WTC11 (cell line): ENCODE results near the gene BRI3.

Source experiments
- ATF3 ChIP-seq: sonication (generic); formaldehyde crosslinking; conservative IDR thresholded peaks from 2 replicates; pipeline ENCODE4 v1.8.1; 2022; ENCODE audit warnings: mild to moderate bottlenecking, missing genetic modification reagents
- CBFB ChIP-seq: sonication (generic); formaldehyde crosslinking; IDR thresholded peaks from 2 replicates; pipeline ENCODE4 v1.8.1; 2022; ENCODE audit warnings: mild to moderate bottlenecking, low read depth, missing genetic modification reagents
- CTCF ChIP-seq: fragments of 200-600 bp; IDR thresholded peaks from 2 replicates; pipeline ENCODE4 v1.8.0; 2022; ENCODE audit warnings: antibody characterized with exemption
- EMX1 ChIP-seq: fragments of 250-450 bp; sonication (Bioruptor Pico); IDR thresholded peaks from 2 replicates; pipeline ENCODE4 v1.8.0; 2021; ENCODE audit warnings: mild to moderate bottlenecking
- FOXP4 ChIP-seq: sonication (generic); formaldehyde crosslinking; IDR thresholded peaks from 2 replicates; pipeline ENCODE4 v1.8.0; 2022; ENCODE audit warnings: mild to moderate bottlenecking, missing genetic modification reagents
- HMGXB4 ChIP-seq: sonication (generic); formaldehyde crosslinking; IDR thresholded peaks from 2 replicates; pipeline ENCODE4 v1.8.1; 2023; ENCODE audit warnings: mild to moderate bottlenecking, moderate library complexity, missing genetic modification reagents
- JAZF1 ChIP-seq: fragments of 250-450 bp; sonication (Bioruptor Pico); IDR thresholded peaks from 2 replicates; pipeline ENCODE4 v1.9.0; 2021; ENCODE audit warnings: moderate library complexity, mild to moderate bottlenecking, inconsistent platforms
- JUN ChIP-seq: sonication (generic); formaldehyde crosslinking; IDR thresholded peaks from 2 replicates; pipeline ENCODE4 v1.8.0; 2023; ENCODE audit warnings: mild to moderate bottlenecking, missing genetic modification reagents
- MAX ChIP-seq: sonication (generic); formaldehyde crosslinking; IDR thresholded peaks from 2 replicates; pipeline ENCODE4 v1.8.0; 2022; ENCODE audit warnings: mild to moderate bottlenecking, missing genetic modification reagents
- NR3C1 ChIP-seq: sonication (generic); formaldehyde crosslinking; conservative IDR thresholded peaks from 2 replicates; pipeline ENCODE4 v1.8.1; 2023; ENCODE audit warnings: low read depth, mild to moderate bottlenecking, missing genetic modification reagents
- USF2 ChIP-seq: sonication (generic); formaldehyde crosslinking; IDR thresholded peaks from 2 replicates; pipeline ENCODE4 v1.8.1; 2023; ENCODE audit warnings: mild to moderate bottlenecking, missing genetic modification reagents, moderate library complexity
- ZBTB43 ChIP-seq: sonication (generic); formaldehyde crosslinking; IDR thresholded peaks from 2 replicates; pipeline ENCODE4 v1.8.1; 2023; ENCODE audit warnings: mild to moderate bottlenecking, missing genetic modification reagents

GRCh38 chr7:98339043-98339442 is 57.6 kb downstream of the BRI3 start:
- TF ChIP-seq USF2 (CRISPR knock-in tag) (no peak), CTCF (no peak), ZBTB43 (CRISPR knock-in tag) (no peak), EMX1 (CRISPR knock-in tag) (no peak), HMGXB4 (CRISPR knock-in tag) (no peak), CBFB (CRISPR knock-in tag) (no peak), ATF3 (CRISPR knock-in tag) (no peak), MAX (no peak), JAZF1 (CRISPR knock-in tag) (no peak), FOXP4 (CRISPR knock-in tag) (no peak), JUN (CRISPR knock-in tag) (no peak), NR3C1 (CRISPR knock-in tag) (no peak)
